NCI-H748 (cell line): ENCODE results near the gene MT1E.
"Not testable (repeated sequence)": the region's sequence is repeated elsewhere in the genome, so short reads cannot be mapped to it uniquely, and the experiment has no call there.

Source experiments
- DNase-seq: peaks from one replicate; lab custom pipeline; 2025; ENCODE audit not compliant: unreplicated experiment; lab: John Stamatoyannopoulos, UW

The MT1E gene

DNA sequence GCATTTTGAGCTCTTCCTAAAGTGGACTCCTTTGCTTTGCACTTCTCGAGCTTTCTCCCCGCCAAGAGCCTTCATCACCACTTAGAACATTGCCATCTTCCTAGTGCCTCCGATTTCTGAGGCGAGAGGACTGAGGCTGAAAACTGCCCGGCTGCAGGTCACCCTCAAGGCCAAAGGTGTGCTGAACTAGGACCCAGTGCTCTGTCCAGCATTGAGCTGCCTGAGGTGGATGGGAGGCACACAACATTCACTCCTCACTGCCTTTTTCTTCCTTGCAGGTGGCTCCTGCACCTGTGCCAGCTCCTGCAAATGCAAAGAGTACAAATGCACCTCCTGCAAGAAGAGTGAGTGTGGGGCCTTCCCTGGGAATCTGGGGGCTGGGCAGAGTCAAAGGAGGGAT, 18.3 kb downstream of the MT1E start:
- no peak for DNase-seq

GRCh38 chr16:56645311-56645710, 19.7 kb downstream of the MT1E start:
- no peak for DNase-seq

- no peak for DNase-seq
Observed at GRCh38 chr16:56645838-56646237, 20.3 kb downstream of the MT1E start.

DNA sequence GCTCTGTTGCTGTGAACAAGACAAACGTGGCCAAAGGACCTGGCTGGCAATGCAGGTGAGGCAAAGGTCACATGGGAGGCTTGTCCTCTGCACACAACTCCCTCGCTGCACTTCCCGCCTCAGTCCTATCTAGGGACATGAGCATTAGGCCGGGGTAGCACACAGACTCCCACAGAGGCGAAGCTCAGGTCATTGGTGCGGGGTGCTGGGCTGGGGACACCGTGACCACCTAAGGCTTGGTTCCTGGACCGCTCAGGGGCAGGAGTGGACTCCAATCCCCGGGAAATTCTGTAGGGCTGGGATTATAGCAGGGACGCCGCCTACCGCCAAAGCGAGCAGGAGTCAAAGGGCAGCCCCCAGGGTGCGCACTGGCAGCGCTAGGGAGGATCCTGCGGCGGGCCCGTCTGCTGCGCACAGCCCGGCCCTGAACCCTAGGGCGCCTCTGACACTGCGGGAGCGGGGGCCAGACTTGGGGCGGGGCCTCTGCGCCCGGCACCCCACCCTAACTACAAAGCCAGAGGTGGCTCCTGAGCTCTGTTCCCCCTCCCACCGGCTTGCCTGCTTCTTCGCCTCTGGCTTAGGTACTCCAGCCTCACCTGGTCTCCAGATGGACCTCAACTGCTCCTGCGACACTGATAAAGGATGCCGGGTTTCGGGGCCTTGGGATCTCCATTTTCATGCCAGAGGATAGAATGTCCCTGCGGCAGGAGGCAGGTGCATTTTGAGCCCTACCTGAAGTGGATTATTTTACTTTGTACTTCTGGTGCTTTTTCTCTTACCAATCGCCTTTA, 22.3 kb downstream of the MT1E start:
- DNase-seq, result no peak

DNA sequence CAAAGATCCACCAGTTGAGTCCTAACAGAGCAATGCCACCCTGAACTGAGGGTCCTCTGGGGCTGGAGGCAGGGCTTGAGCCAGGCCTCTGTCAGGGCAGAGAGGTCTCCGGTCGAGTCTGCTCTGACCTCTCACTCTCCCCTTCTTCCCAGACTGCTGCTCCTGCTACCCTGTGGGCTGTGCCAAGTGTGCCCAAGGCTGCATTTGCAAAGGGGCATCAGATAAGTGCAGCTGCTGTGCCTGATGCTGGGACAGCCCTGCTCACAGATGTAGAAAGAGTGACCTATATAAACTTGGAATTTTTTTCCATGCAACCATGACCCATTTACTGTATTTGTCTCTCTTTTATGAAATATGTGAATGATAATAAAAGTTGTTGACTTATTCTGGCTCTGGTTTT, 23.7 kb downstream of the MT1E start:
- DNase-seq, result no peak

GRCh38 chr16:56649820-56650219, 24.2 kb downstream of the MT1E start:
- DNase-seq, result no peak

DNA sequence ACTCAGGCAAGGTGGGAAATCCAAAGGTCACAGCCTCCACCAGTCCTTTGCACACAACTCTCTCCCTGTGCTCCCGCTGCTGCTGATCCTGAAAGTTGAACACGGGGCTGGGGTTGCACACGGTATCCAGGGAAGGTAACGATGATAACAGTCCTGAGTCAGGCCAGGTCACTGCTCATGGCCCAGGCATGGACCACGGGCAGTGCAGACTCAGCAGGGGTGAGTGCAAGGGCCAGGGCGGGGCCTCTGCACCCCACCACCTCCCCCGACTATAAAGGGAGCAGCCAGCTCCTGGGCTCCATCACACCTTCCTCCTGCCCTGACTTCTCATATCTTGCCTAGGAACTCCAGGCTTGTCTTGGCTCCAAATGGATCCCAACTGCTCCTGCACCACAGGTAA, 26.0 kb downstream of the MT1E start, which contains the start of gene MT1B:
Gene MT1B (plus strand): TSS at position 301 of the 400 bp plus-strand sequence. CDS start 68 bp downstream, at position 369.
- no peak for DNase-seq

- DNase-seq, result no peak
Observed at GRCh38 chr16:56652600-56652999, 27.0 kb downstream of the MT1E start.

GRCh38 chr16:56653218-56653617, 27.6 kb downstream of the MT1E start:
- no peak for DNase-seq

DNA sequence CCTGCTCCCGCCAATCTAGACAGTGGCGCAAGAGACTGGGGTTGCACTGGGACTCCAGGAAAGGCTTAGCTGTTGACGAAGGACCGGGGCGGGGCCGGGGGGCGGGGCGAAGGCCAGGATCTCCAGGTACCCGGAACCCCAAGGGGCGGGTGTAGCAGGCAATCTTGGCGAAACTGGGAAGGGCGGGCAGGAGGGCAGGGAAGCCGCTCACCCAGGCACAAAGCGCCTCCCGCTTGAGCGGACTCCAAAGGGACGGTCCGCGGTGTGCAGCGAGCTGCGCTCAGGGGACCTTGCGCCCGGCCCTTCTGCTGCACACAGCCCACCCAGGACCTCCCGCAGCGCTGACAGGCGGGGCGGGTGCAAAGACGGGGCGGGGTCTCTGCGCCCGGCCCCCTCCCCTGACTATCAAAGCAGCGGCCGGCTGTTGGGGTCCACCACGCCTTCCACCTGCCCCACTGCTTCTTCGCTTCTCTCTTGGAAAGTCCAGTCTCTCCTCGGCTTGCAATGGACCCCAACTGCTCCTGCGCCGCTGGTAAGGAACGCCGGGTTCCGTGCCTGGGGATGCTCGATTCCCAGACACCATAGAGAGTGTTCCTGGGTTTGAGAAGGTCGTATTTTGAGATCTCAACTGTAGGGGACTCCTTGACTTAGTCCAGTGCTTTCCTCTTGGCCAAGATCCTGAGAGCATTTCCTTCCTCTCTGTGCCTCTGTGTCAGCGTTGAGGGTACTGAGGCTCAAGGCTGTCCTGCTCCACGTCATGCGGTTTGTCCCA, 32.2 kb downstream of the MT1E start, which contains the start of gene MT1F:
Gene MT1F (plus strand): TSS at position 405 of the 772 bp plus-strand sequence. CDS start 100 bp downstream, at position 505.
- peak; percentile 69 for DNase-seq

GRCh38 chr16:56658327-56658875, 32.8 kb downstream of the MT1E start:
- DNase-seq, result no peak

DNA sequence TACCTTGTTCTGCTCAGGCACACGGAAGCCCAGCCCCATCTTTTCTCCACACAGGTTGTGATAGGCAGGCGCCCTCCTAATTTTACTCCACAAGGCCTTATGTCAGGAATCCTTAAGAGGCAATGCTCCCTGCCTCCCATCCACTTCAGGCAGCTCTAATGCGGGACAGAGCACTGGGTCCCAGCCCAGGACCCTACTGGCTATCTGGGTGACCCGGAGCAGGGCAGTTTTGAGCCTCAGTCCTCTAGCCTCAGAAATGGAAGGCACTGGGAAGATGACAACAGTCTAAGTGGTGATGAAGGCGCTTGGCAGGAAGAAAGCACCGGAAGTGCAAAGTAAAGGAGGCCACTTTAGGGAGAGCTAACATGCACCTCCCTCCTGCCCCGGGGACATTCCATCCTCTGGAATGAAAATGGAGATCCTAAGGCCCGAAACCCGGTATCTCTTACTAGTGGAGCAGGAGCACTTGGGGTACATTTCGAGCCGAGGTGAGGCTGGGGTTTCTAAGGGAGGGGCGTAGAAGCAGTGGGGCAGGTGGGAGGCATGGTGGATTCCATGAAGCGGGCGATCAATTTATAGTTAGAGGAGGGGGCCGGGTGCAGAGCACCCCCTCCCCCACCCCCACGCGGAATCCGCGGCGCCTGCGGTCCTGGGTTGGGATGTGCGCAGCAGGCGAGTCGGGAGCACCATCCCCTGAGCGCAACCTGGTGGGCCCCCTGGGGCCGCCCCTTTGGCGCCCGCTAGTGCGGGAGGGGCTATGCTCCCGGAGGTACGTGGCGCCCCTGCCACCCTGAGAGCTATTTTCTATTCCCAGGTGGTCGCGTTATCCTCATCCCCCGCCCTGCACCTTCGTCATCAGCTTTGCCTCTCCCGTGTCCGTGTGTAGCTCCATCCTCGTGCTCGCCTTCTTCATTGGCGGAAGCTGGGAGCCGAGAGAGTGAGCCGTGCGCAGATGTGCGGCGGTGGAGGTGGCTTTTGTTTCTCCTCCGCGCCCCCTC, 37.1 kb downstream of the MT1E start:
- no peak for DNase-seq

GRCh38 chr16:56664506-56664905, 38.9 kb downstream of the MT1E start:
- DNase-seq, result no peak

DNA sequence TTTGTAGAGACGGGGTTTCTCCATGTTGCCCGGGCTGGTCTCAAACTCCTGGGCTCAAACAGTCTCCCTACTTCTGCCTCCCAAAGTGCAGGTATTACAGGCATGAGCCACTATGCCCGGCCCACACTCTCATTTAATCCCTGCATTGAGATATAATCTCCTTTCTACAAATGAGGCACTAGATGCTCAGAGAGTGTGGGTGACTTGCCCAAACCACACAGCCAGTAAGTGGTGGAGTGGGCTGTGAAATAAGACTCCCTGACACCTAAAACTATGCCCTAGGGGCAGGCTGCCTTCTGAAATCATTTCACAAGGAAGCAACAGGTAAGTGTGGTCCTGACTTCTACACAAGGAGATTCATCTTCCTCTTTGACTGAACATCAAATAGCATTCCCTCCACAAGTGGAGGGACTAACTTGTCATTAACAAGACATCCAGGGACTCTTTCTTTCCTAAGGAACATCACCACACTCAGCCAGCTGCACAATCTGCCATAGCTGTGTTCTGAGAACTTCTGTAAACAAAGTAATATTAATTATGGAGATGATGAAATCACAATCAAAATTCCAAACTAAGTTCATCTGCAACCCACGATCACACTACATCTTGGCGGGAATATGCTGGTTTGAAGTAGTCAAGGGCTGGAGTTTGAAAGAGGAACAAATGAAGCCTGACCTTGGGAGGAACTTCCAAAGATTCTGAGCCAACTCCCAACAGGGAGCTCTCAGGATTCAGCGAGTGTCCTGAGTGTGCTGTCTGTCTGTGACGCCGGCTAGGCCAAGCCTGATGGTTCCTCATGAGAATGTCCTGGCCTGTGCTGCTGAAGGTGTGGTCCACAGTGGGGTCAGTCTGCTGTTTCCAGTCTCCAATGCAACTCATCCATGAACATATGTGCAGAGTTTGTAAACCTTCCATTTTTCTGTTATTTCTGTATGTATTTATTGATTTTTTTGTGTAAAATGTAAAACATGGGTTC, 40.0 kb downstream of the MT1E start:
- DNase-seq, result not testable (repeated sequence)

DNA sequence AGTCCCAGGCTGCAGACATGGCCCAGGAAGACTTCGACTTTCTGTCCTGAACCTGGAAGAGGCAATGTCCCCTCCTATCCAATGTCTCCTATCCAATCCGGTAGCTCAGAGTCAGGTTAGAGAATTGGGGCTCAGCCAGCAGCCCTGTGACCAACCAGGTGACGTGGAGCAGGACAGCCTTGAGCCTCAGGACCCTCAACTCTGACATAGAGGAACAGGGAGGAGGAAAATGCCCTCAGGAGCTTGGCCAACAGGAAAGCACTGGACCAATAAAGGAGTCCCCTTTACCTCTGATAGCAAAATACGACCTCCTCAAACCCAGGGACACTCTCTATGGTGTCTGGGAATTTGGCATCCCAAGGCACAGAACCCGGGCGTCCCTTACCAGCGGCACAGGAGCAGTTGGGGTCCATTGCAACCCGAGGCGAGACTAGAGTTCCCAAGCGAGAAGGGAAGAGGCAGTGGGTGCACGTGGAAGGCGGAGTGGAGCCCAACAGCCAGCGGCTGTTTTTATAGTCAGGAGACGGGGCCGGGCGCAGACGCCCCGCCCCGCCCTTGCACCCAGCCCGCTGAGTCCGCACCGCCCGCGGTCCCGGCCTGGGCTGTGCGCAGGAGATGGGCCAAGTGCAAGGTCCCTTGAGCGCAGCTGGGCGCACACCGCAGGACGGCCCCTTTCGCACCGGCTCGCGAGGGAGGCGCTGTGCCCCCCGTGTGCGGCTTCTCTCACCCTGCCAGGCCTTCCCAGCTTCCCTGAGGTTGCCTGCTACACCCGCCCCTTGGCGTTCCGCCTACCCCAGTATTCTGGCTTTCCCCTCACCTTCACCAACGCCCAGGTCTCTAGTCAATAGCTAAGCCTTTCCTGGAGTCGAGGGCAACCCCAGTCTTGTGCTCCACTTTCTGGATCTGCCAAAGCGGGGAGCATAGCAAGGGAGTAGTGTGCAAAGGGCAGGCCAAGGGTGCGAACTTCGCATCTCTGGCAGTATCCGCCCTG, 42.3 kb downstream of the MT1E start, which contains the start of gene MT1G:
Gene MT1G (minus strand): TSS at position 485 of the 991 bp plus-strand sequence. CDS start 72 bp downstream, at position 413.
- no peak for DNase-seq

GRCh38 chr16:56669005-56669839, 43.6 kb downstream of the MT1E start, which contains the start of gene MT1H:
Gene MT1H, plus strand, starts transcription at chr16:56669814. Its CDS starts 71 bp downstream, at chr16:56669885.
- DNase-seq, result no peak
